Fibroblast of gingiva (primary cell): Measurements from ENCODE around the gene LSMEM2.
"Not testable (repeated sequence)": the region's sequence is repeated elsewhere in the genome, so short reads cannot be mapped to it uniquely, and the experiment has no call there.

Experiments used
- DNase-seq: peaks from one replicate; pipeline ENCODE4 v3.0.0-alpha.2; 2011; ENCODE audit warnings: low read depth

Gene LSMEM2

GRCh38 chr3:50278880-50279224, at the start of gene LSMEM2:
LSMEM2 (plus strand) TSS chr3:50279087; CDS start chr3:50279114, 27 bp downstream.
- no peak for DNase-seq

- no peak for DNase-seq
These were observed 49.4 kb upstream of the LSMEM2 start for GRCh38 chr3:50229490-50229889.

GRCh38 chr3:50230104-50230793, 48.6 kb upstream of the LSMEM2 start:
- no peak for DNase-seq

GRCh38 chr3:50230794-50231125, 48.1 kb upstream of the LSMEM2 start:
- DNase-seq: no peak

- no peak for DNase-seq
These were observed 47.3 kb upstream of the LSMEM2 start for GRCh38 chr3:50231581-50231980.

- no peak for DNase-seq
These were observed 46.6 kb upstream of the LSMEM2 start for GRCh38 chr3:50232303-50232702.

- no peak for DNase-seq
These were observed 45.7 kb upstream of the LSMEM2 start for GRCh38 chr3:50233176-50233575.

GRCh38 chr3:50235716-50236483, 43.0 kb upstream of the LSMEM2 start, which contains the start of gene GNAI2:
GNAI2 (plus strand) TSS chr3:50236204; CDS start chr3:50236336, 132 bp downstream.
- peak; percentile 98 for DNase-seq

GRCh38 chr3:50236484-50237132, 42.3 kb upstream of the LSMEM2 start:
- no peak for DNase-seq

GRCh38 chr3:50237133-50237651, 41.7 kb upstream of the LSMEM2 start:
- DNase-seq: peak; percentile 66

GRCh38 chr3:50237754-50238548, 40.9 kb upstream of the LSMEM2 start:
- peak; percentile 88 for DNase-seq

GRCh38 chr3:50238549-50239026, 40.3 kb upstream of the LSMEM2 start:
- peak; percentile 74 for DNase-seq

- no peak for DNase-seq
These were observed 39.2 kb upstream of the LSMEM2 start for GRCh38 chr3:50239649-50240048.

- no peak for DNase-seq
These were observed 37.7 kb upstream of the LSMEM2 start for GRCh38 chr3:50241163-50241562.

- no peak for DNase-seq
These were observed 37.0 kb upstream of the LSMEM2 start for GRCh38 chr3:50241713-50242380.

GRCh38 chr3:50242381-50242770, 36.5 kb upstream of the LSMEM2 start:
- DNase-seq: no peak

- peak; percentile 31 for DNase-seq
These were observed 35.9 kb upstream of the LSMEM2 start for GRCh38 chr3:50242851-50243542.

GRCh38 chr3:50243543-50243895, 35.4 kb upstream of the LSMEM2 start:
- DNase-seq: no peak

GRCh38 chr3:50244813-50245212, 34.1 kb upstream of the LSMEM2 start:
- DNase-seq: not testable (repeated sequence)

GRCh38 chr3:50245251-50245745, 33.6 kb upstream of the LSMEM2 start:
- DNase-seq: no peak
